Activated CD8-positive, alpha-beta memory T cell treated with anti-CD3 and anti-CD28 coated beads, Interleukin-2, amount 50 U/mL, for 48 hours (primary cell): ENCODE data around the gene PGP.

Experiments
- DNase-seq: peaks from one replicate; pipeline ENCODE4 v3.0.0-alpha.2; 2020

PGP gene

DNA sequence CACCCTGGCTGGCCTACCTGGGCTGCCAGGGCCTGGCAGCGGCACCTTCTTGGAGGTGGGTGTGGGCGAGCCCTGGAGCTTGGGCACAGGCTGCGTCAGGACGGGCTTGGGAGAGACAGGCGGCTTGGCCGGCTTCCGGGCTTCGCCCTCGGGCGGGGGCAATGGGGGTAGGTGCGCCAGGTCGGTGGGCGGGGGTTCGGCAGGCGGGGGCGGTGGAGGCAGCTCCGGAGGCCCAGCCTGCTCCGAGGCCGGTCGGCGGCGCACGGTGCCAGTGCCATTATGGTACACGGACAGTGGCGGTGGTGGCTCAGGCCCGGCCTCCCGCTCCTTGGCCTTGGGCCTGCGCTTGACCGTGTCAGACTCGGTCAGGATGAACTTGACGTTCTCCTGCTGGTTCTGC lies 35.1 kb downstream of the PGP start:
- DNase-seq: no peak

DNA sequence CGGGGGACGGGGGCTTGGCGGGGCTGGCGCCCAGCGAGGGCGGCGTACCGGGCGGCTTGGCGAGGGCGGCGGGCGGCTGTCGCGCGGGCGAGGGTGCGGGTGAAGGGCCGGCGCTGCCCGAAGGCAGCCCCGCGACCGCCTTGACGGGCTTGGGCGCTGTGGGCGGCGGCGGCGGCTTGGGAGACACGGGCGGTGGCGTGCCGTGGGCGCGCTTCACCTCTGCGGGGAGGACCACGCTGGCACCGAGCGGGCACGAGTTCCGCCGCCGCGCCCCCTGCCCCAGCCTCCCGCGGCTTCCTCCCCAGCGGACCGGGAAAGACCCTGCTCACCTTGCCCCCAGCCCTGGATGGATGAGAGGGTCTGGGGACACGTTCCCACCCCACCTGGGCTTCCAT lies 35.5 kb downstream of the PGP start:
- DNase-seq: no peak

DNA sequence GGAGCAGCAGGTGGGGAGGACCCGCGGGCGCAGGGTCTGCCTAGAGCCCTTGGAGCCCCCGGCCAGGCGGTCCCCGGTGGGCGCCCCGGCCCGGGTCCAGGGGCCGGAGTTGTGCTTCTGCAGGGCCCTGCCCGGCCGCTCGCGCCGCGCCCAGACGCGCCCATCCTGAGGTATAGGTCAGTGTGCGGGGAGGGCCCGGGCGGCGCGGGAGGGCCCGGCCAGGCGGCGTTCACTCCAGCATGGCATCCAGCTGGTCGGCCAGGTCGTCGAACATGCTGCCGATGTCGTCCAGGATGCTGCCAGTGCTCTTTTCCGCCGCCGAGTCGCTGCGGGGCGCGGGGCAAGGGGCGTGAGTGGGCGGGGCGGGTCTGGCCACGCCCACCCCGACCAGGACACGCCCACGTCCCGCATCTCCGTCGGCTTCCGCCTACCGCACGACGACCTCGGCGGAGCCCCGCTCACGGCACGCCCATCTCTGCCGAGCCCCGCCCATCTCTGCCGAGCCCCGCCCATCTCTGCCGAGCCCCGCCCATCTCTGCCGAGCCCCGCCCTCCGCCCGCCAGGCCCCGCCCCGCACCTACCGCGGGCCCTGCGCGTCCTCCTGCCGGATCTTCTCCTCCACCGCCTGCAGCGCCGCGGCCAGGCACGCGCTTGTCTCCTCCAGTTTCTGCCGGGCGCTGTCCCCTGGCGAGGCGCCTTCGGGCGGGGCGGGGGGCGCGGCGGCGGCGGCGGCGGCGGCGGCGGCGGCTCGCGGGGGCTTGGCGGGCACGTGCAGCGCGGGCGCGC lies 36.1 kb downstream of the PGP start:
- peak; percentile 82 for DNase-seq

- no peak for DNase-seq
Measured at GRCh38 chr16:2177561-2177960, 37.1 kb downstream of the PGP start.

DNA sequence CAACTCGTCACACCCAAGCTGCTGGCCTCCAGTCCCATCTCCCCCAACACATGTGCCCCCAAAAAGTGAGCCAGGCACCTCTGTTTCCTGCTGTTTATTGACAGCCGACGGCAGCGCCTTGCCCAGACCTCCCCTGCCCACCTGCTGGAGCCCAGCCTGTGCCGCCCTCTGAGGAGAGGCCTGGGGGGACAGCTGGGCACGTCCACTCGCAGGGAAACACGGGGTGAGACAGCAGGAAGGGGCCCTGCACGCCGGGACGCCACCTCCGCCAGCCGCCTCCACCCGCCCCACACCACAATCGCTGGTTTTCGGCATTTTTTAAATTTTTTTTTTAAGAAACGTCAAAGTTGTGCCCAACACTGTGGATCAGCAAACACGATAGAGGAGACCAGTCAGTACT lies 37.5 kb downstream of the PGP start:
- no peak for DNase-seq

- no peak for DNase-seq
Measured at GRCh38 chr16:2176047-2176446, 38.6 kb downstream of the PGP start.

GRCh38 chr16:2175454-2175853 lies 39.2 kb downstream of the PGP start:
- DNase-seq: no peak

- no peak for DNase-seq
Measured at GRCh38 chr16:2174396-2175131, 40.1 kb downstream of the PGP start.

DNA sequence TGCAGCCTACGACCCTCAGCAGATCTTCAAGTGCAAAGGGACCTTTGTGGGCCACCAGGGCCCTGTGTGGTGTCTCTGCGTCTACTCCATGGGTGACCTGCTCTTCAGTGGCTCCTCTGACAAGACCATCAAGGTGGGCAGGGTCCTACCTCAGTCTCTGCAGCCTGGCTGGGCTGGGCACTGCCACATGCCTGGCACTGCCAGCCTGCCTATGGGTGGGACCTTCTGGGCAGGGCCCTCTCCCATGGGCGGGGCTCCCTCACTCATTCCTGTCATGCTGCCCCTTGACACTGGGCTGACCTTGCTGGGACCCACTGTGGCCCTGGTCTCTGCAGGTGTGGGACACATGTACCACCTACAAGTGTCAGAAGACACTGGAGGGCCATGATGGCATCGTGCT lies 40.7 kb downstream of the PGP start:
- DNase-seq: no peak

- DNase-seq: no peak
Measured at GRCh38 chr16:2173366-2173765, 41.3 kb downstream of the PGP start.

DNA sequence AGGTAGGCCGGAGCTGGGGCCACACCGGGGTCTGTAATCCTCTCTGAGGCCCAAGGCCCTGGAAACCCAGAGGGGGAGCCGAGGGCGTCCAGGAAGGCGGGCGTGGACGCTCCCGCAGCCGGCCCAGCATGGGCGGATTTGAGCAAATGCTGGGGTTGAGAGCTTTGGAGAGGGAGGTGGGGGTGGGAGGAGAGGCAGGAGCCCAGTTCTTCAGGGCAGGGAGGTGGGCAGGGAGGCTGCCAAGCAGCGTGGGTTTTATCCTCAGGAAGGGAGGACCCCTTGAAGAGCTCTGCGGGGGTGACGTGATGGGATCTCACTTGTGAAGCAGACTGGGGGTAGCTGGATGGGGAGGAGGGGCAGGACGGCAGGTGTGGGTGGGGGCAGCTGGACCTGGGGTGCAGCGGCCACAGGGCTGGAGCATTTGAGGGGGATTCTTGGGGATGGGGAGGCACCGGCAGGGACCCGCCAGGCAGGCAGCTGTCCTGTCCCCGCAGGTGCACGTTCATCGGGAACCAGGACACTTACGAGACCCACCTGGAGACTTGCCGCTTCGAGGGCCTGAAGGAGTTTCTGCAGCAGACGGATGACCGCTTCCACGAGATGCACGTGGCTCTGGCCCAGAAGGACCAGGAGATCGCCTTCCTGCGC lies 41.8 kb downstream of the PGP start:
- DNase-seq: no peak

- no peak for DNase-seq
Measured at GRCh38 chr16:2171601-2172178, 43.0 kb downstream of the PGP start.

GRCh38 chr16:2170587-2171435 lies 43.8 kb downstream of the PGP start:
- no peak for DNase-seq

- DNase-seq: no peak
Measured at GRCh38 chr16:2170080-2170479, 44.6 kb downstream of the PGP start.

GRCh38 chr16:2167068-2167638 lies 47.5 kb downstream of the PGP start:
- DNase-seq: no peak

GRCh38 chr16:2166263-2167067 lies 48.2 kb downstream of the PGP start:
- DNase-seq: no peak

DNA sequence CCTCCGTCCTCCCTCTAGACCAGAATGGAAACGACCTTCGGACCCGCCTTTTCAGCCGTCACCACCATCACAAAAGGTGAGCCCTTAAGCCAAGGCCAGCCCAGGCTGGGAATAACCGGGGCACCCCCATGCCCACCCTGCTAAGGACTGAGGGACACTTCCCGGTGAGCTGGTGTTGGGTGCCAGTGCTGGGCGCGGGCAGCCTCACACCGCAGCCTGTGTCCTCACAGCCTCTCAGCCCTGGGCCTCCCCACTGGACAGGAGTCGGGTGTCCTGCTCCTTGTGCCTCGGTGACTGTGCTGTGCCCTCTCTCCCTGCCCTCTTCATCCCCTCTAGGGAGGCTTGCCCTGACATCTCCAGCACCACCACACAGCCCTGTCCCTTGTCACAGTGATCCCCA lies 48.8 kb downstream of the PGP start:
- DNase-seq: no peak

GRCh38 chr16:2163211-2163881 lies 51.3 kb downstream of the PGP start:
- DNase-seq: no peak

GRCh38 chr16:2162676-2163118 lies 51.9 kb downstream of the PGP start:
- DNase-seq: no peak

- no peak for DNase-seq
Measured at GRCh38 chr16:2161911-2162310, 52.7 kb downstream of the PGP start.
